Measurements from ENCODE around the gene IFRD1.

IFRD1 gene

DNA sequence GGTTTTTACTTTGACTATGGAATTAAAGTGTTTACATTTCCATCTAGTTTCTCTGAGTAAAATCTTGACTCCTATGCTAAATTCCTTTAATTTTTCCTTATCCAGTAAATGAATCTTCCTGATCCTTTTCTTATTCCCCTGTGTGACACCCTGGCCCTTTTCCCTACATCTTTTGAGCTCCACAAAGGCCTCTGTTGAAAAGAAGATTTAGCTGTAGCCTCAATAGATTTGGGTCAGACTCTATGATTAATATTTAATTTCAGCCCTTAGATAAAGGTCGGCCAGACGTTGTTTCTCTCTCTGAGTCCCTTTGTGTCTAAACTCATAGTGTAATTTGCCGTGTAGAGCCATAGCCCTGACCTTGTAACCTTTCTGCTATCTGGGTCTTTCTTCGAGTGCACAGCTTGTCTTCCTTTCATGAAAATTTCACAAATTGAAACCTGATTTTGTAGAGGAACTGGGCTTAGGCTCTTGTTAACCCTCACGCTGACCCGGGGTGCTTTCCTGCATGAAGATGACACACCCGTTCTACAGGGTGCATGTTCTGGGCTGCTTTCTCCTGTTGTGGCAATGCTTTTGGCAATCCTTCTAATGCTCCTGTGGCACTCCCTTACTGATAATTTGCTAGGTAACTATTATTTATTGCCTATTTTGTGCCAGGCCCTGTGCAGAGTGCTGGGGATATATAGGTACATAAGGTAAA, 51.7 kb downstream of the IFRD1 start:
- Histone ChIP-seq H3K9ac (no peak overlapping the region), H3K4me2 (no peak overlapping the region), H3K36me3 (no peaks in the 10 kb centered on the region), H3K27ac (no peak overlapping the region), H3K4me3 (no peak overlapping the region), H4K20me1 (no peaks in the 10 kb centered on the region), H3K27me3 (no peaks in the 10 kb centered on the region), H3K4me1 (no peaks in the 10 kb centered on the region), H3K9me3 (no peaks in the 10 kb centered on the region)
- TF ChIP-seq Cebpa-rat (IDR thresholded peaks at IDR 0.05): no peak

DNA sequence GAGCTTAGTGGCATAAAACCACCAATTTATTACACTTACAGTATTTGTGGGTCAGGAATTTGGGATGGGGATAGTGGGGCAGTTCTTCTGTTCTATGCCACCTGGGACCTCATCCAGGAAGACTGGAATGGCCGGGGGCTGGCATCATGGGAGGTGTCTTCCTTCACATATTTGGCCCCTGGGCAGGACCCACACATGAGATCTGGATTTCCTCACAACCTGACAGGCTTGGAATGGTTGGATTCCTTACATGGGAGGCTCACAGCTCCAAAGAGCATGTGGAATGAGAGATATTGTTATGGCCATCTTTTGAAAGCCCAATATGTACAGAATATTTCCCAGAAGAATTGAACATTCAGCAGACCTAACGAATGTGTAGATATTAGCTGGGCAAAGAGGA, 52.4 kb downstream of the IFRD1 start:
- Histone ChIP-seq H3K27me3 (no peaks in the 10 kb centered on the region), H3K27ac (no peak overlapping the region), H3K4me1 (no peaks in the 10 kb centered on the region), H3K9ac (no peak overlapping the region), H3K4me2 (no peak overlapping the region), H3K4me3 (no peak overlapping the region), H3K9me3 (no peaks in the 10 kb centered on the region), H3K36me3 (no peaks in the 10 kb centered on the region), H4K20me1 (no peaks in the 10 kb centered on the region)
- TF ChIP-seq Cebpa-rat (IDR thresholded peaks at IDR 0.05): no peak

DNA sequence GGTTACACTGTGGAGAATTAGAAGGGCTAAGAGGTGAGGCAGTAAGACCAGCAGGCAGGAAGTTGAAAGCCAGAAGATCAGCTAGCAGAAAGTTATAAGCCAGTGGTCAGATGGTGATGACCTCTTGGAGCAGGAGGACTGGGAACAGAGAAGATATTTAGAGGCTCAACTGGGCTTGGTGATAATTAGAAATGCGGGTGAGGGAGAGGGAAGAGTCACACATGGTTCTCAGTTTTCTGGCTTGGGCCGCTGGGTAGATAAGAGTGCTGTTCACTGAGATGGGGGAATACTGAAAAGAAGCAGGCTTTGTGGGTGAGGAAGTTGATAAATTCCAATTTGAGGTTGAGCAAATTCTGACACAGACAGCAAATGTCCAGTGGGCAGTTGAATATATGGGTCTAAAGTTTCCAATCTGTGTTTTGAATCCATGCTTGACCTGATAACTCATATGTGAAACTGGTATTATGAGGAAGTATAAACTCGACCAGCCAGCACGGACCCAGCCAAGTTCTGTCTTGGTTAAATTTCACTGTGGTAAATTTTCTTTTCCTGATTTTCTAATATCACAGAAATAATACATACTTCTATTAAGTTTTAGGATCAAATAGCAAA, 53.2 kb downstream of the IFRD1 start:
- no peak overlapping the region for H3K27ac ChIP-seq
- H3K9ac ChIP-seq: no peak overlapping the region
- H3K36me3 ChIP-seq: no peaks in the 10 kb centered on the region
- no peak overlapping the region for H3K4me2 ChIP-seq
- no peaks in the 10 kb centered on the region for H3K4me1 ChIP-seq
- H3K4me3 ChIP-seq: no peak overlapping the region
- H3K27me3 ChIP-seq: no peaks in the 10 kb centered on the region
- no peak for TF ChIP-seq Cebpa-rat (IDR thresholded peaks at IDR 0.05)
- H3K9me3 ChIP-seq: no peaks in the 10 kb centered on the region
- no peaks in the 10 kb centered on the region for H4K20me1 ChIP-seq

DNA sequence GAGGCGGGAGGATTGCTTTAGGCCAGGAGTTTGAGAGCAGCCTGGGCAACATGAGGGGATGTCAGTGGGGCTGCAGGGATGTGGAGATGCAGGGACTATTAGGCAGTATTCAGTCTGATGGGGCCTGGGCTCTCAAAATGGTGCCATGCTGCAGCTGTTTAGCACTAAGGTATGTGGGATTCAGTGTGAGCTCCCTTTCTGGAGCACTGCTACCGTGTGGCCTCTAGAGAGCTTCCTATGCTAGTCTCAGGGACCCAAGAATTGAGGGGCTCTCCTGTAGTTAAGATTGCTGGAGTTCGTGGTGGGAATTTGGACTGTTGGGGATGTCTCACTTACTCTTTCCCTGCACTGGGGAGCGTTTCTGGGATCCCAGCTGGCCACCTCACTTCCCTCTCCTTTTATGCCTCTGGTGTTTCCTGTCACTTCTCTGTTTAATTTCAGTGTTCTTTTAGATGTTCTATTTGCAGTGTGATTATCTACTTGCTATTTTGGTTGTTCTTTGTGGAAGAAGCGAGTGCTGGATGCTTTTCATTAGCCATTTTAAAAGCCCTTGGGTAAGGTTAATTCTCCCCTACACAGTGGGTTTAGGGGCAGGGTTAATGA, 53.9 kb downstream of the IFRD1 start:
- Histone ChIP-seq H3K9me3 (no peaks in the 10 kb centered on the region), H4K20me1 (no peaks in the 10 kb centered on the region), H3K27me3 (no peaks in the 10 kb centered on the region), H3K36me3 (no peaks in the 10 kb centered on the region), H3K27ac (no peak overlapping the region), H3K4me2 (no peak overlapping the region), H3K4me3 (no peak overlapping the region), H3K4me1 (no peaks in the 10 kb centered on the region), H3K9ac (no peak overlapping the region)
- TF ChIP-seq Cebpa-rat (IDR thresholded peaks at IDR 0.05): no peak

DNA sequence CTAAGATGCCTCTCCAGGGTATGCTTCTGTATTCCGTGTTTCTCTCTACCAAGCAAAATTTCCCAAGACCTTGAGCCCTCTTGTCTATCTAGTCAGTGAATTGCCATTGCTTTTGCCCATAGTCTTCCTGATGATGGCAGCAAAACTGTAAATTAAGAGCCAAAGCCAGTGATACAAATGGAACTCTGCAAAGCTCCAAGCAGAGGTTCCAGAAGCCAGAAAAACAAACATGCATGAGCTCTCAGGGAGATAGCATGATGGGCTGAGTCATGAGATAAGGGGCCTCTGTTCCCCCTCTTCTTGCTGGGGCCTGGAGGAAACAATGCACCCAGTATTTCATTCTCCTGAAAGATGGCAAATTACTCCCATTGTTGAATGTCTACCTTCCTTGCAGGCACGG, 55.2 kb downstream of the IFRD1 start:
- 0 out of 2 replicates have a peak, but pooled peaks cover 8% of the 10 kb centered on the region for H3K4me1 ChIP-seq
- no peaks in the 10 kb centered on the region for H4K20me1 ChIP-seq
- no peaks in the 10 kb centered on the region for H3K36me3 ChIP-seq
- no peak overlapping the region for H3K4me3 ChIP-seq
- H3K9ac ChIP-seq: no peak overlapping the region
- H3K4me2 ChIP-seq: no peak overlapping the region
- H3K9me3 ChIP-seq: no peaks in the 10 kb centered on the region
- no peak for TF ChIP-seq Cebpa-rat (IDR thresholded peaks at IDR 0.05)
- H3K27me3 ChIP-seq: no peaks in the 10 kb centered on the region
- no peak overlapping the region for H3K27ac ChIP-seq

DNA sequence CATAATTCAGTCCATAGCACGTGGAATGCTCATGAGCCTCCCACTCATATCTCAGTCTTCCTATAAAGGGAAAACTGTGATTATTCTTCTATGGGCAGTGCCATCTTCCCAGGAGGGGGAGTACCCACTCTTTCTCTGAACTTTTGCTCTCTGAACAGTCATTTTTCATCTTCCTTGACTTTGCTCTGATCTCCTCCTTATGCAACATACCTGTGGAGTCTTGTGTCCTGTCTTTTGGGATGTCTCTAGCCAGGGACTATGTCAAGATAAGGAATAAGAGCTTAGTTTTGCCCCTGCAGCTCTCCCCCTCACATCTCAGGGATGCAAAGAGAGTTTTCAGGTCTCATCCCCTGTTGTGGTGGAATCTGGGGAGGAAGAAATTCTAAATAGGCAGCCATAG, 58.1 kb downstream of the IFRD1 start:
- no peak for TF ChIP-seq Cebpa-rat (IDR thresholded peaks at IDR 0.05)
- Histone ChIP-seq H3K4me1 (0 out of 2 replicates have a peak, but pooled peaks cover 8% of the 10 kb centered on the region), H3K9ac (no peak overlapping the region), H3K9me3 (no peaks in the 10 kb centered on the region), H3K27me3 (no peaks in the 10 kb centered on the region), H4K20me1 (no peaks in the 10 kb centered on the region), H3K36me3 (no peaks in the 10 kb centered on the region), H3K4me3 (no peak overlapping the region), H3K4me2 (no peak overlapping the region), H3K27ac (no peak overlapping the region)

DNA sequence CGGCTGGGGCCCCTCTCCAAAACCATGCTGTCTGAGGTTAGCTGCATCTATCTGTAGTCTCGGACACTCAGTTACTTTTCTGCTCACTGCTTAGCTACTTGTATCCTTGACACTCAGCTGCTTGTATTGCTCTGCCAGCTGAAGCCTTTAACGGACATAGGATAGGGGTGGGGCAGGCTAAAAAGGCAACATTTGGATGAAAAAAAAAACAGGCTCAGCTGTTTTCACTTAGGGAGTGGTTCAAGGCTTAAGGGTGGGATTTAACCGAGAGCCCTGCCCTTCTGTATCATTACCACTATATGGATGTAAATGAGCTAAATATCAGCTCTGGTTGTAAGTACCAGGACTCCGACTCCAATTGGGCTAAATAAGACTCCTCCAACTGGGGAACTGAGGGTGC, 59.1 kb downstream of the IFRD1 start:
- H3K4me3 ChIP-seq: no peak overlapping the region
- H3K9ac ChIP-seq: no peak overlapping the region
- 0 out of 2 replicates have a peak, but pooled peaks cover 8% of the 10 kb centered on the region for H3K4me1 ChIP-seq
- TF ChIP-seq Cebpa-rat (IDR thresholded peaks at IDR 0.05): no peak
- no peaks in the 10 kb centered on the region for H3K9me3 ChIP-seq
- no peaks in the 10 kb centered on the region for H3K36me3 ChIP-seq
- no peaks in the 10 kb centered on the region for H3K27me3 ChIP-seq
- no peak overlapping the region for H3K27ac ChIP-seq
- H3K4me2 ChIP-seq: no peak overlapping the region
- H4K20me1 ChIP-seq: no peaks in the 10 kb centered on the region

DNA sequence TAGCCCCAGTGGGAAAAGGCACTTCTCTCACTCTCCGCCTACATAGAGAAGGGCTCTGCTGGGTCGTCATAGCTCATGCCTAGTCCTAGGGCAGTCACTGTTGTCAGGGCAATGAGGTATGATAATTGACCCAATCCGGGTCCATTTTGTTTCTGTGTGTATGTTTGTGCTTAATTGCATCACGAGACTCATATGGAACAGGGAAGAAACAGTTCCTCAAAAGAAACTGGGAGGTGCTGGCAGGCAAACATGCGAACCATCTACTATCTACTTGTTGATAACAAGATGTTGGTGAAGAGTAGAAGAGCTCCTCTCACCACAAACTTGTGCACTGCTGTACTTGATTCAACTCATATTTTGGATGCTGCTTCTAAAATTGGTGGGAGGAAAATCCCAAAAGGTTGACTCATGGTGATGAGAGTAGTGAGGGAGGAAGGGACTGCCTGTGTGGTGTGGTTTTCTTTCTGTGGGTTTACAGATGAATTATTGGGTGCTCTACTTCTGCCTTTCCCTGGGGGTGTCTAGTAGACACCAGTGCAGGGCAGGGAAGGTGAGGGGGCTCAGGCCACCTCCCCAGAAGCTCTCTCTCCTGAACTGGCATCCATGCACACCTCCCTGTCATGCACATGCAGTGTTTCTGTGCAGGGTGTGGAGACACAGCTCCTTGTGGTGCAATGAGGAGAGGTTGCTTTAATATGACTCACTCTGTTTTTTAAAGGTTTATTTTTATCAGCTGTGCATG, 59.9 kb downstream of the IFRD1 start:
- no peaks in the 10 kb centered on the region for H3K27me3 ChIP-seq
- H3K9ac ChIP-seq: no peak overlapping the region
- no peaks in the 10 kb centered on the region for H3K36me3 ChIP-seq
- H4K20me1 ChIP-seq: no peaks in the 10 kb centered on the region
- 0 out of 2 replicates have a peak overlapping the region, but pooled peaks have one; percentile 2 for H3K4me2 ChIP-seq
- H3K27ac ChIP-seq: no peak overlapping the region
- H3K9me3 ChIP-seq: no peaks in the 10 kb centered on the region
- no peak overlapping the region for H3K4me3 ChIP-seq
- H3K4me1 ChIP-seq: 0 out of 2 replicates have a peak, but pooled peaks cover 8% of the 10 kb centered on the region
- no peak for TF ChIP-seq Cebpa-rat (IDR thresholded peaks at IDR 0.05)

DNA sequence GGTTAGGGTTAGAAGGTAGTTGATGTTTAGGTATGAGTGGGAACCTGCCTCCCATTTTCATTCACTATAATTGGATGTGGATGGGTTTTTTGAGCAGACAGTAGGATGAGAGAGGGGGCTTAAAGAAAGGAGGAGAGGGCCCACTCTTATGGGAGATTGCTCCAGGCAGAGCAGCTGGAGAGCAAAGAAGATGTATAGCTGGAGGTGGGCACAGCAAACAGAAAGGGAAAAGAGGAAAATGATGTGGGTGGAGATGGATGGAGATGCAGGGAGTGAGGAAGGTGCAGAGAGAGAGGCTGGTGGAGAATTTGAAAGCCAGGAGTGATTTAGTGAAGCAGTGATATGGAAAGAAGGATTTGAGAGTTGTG, 60.5 kb downstream of the IFRD1 start:
- no peak overlapping the region for H3K9ac ChIP-seq
- TF ChIP-seq Cebpa-rat (IDR thresholded peaks at IDR 0.05): no peak
- H3K4me1 ChIP-seq: 0 out of 2 replicates have a peak, but pooled peaks cover 8% of the 10 kb centered on the region
- no peak overlapping the region for H3K27ac ChIP-seq
- H3K27me3 ChIP-seq: no peaks in the 10 kb centered on the region
- no peaks in the 10 kb centered on the region for H3K9me3 ChIP-seq
- no peak overlapping the region for H3K4me3 ChIP-seq
- H4K20me1 ChIP-seq: no peaks in the 10 kb centered on the region
- H3K4me2 ChIP-seq: no peak overlapping the region
- no peaks in the 10 kb centered on the region for H3K36me3 ChIP-seq

All from BLaER1 (cell line).